B cell (primary cell): ENCODE results near the gene MTFMT. TPM values are rescaled to one million over a fixed set of nuclear protein-coding genes. Genes with fewer than 3 reads are reported as not detected.
A peak's percentile ranks its signal among the peaks of the same experiment; 100 is the strongest.

Experiments used
- ATAC-seq: fragments of 200-7000 bp; cut with Tn5 transposase; one replicate; pipeline ENCODE4 v1.10.0; 2021; ENCODE audit warnings: low read depth, mild to moderate bottlenecking, moderate number of reproducible peaks, moderate library complexity
- CTCF ChIA-PET: fragments of 350-600 bp; sonication (Branson Sonifier 250); formaldehyde crosslinking; loops from one replicate; lab custom pipeline; 2021; ENCODE audit warnings: antibody characterized with exemption, inconsistent platforms; lab: Charles Lee
- POLR2A ChIA-PET: fragments of 350-600 bp; sonication (Branson Sonifier 250); formaldehyde crosslinking; loops from one replicate; lab custom pipeline; 2021; ENCODE audit warnings: antibody characterized with exemption; lab: Charles Lee
- DNase-seq: peaks from one replicate; pipeline ENCODE4 v3.0.0; 2013
- H2AFZ ChIP-seq: 2 replicates; pipeline ENCODE4 v1.6.1; 2012; ENCODE audit warnings: mild to moderate bottlenecking, low read depth, low read length; ENCODE audit not compliant: insufficient read depth, poor library complexity, severe bottlenecking
- H3K27ac ChIP-seq, 2 donors: 1 replicate in 1 of 2; 2 replicates in 1 of 2; pipeline ENCODE4 v1.5.1; 2012 to 2013; ENCODE audit warnings: low read length in 2 of 2, mild to moderate bottlenecking in 2 of 2, moderate library complexity in 1 of 2
- H3K27me3 ChIP-seq, 4 experiments: fragments of 200-600 bp in 1 of 4; sonication (generic) in 1 of 4; replicated peaks in 1 of 4; 1 replicate in 2 of 4; 2 replicates in 2 of 4; pipeline versions ENCODE4 v1.6.1 to v1.7.0; 2013 to 2016; ENCODE audit warnings: low read length in 3 of 4, mild to moderate bottlenecking in 2 of 4, mixed read lengths in 1 of 4, moderate library complexity in 1 of 4; ENCODE audit not compliant: insufficient read depth in 4 of 4, control insufficient read depth in 3 of 4; ENCODE audit errors: control extremely low read depth in 1 of 4
- H3K36me3 ChIP-seq, 2 experiments: replicated peaks in 1 of 2; 1 replicate in 1 of 2; 2 replicates in 1 of 2; pipeline versions ENCODE4 v1.6.1 to v1.7.1; 2013; ENCODE audit warnings: low read length in 1 of 2; ENCODE audit not compliant: insufficient read depth in 2 of 2, control insufficient read depth in 1 of 2; ENCODE audit errors: control extremely low read depth in 1 of 2, extremely low read depth in 1 of 2
- H3K4me1 ChIP-seq, 2 donors: fragments of 200-600 bp in 1 of 2; sonication (generic) in 1 of 2; 1 replicate in 1 of 2; 2 replicates in 1 of 2; pipeline versions ENCODE4 v1.5.1 to v1.6.1; 2013 to 2017; ENCODE audit warnings: low read length in 2 of 2; ENCODE audit not compliant: control insufficient read depth in 2 of 2, insufficient read depth in 2 of 2
- H3K4me2 ChIP-seq: replicated peaks from 2 replicates; pipeline ENCODE3; 2012; ENCODE audit warnings: mild to moderate bottlenecking, low read depth, low read length; ENCODE audit not compliant: poor library complexity, severe bottlenecking
- H3K4me3 ChIP-seq, 5 experiments: fragments of 200-600 bp in 1 of 5; sonication (generic) in 1 of 5; 1 replicate in 3 of 5; 2 replicates in 2 of 5; pipeline versions ENCODE4 v1.5.1 to v1.7.0; 2011 to 2016; ENCODE audit warnings: low read length in 4 of 5, mild to moderate bottlenecking in 4 of 5, low read depth in 2 of 5, control low read depth in 1 of 5, moderate library complexity in 1 of 5; ENCODE audit not compliant: insufficient read depth in 1 of 5; ENCODE audit errors: control extremely low read depth in 1 of 5, extremely low read depth in 1 of 5
- H3K79me2 ChIP-seq: fragments of 200-600 bp; sonication (generic); one replicate; pipeline ENCODE4 v1.6.0; 2016; ENCODE audit warnings: low read length; ENCODE audit not compliant: control insufficient read depth, insufficient read depth
- H3K9ac ChIP-seq: fragments of 200-600 bp; sonication (generic); 2 replicates; pipeline ENCODE4 v1.6.1; 2017; ENCODE audit warnings: mild to moderate bottlenecking, low read length, moderate library complexity
- H3K9me3 ChIP-seq, 3 donors: one replicate each; pipeline versions ENCODE4 v1.6.1 to v1.7.1; 2013; ENCODE audit warnings: low read length in 2 of 3; ENCODE audit not compliant: control insufficient read depth in 2 of 3, insufficient read depth in 1 of 3; ENCODE audit errors: control extremely low read depth in 1 of 3
- H4K20me1 ChIP-seq: 2 replicates; pipeline ENCODE4 v1.6.0; 2012; ENCODE audit warnings: mild to moderate bottlenecking, low read length; ENCODE audit not compliant: insufficient read depth, control insufficient read depth, poor library complexity, severe bottlenecking
- H3K27ac Mint-ChIP-seq: one replicate; pipeline ENCODE4 v1.8.0; 2021; ENCODE audit warnings: mixed read lengths
- H3K27me3 Mint-ChIP-seq: one replicate; pipeline ENCODE4 v1.8.0; 2021; ENCODE audit warnings: mixed read lengths
- H3K4me1 Mint-ChIP-seq: one replicate; pipeline ENCODE4 v1.8.0; 2021; ENCODE audit warnings: mixed read lengths
- H3K4me3 Mint-ChIP-seq: one replicate; pipeline ENCODE4 v1.8.0; 2021; ENCODE audit warnings: mixed read lengths
- H3K9me3 Mint-ChIP-seq: one replicate; pipeline ENCODE4 v1.8.0; 2022; ENCODE audit warnings: mixed read lengths; ENCODE audit not compliant: insufficient read depth
- CTCF ChIP-seq: fragments of 200-600 bp; IDR thresholded peaks from one replicate; pipeline ENCODE4 v1.8.0; 2022; ENCODE audit warnings: antibody characterized with exemption, mild to moderate bottlenecking
- EZH2 ChIP-seq: IDR thresholded peaks from 2 replicates; pipeline ENCODE4 v1.6.1; 2012; ENCODE audit warnings: borderline replicate concordance, low read depth, mild to moderate bottlenecking, moderate library complexity, low read length; ENCODE audit not compliant: insufficient read depth, poor library complexity, severe bottlenecking
- WGBS: methylation state at CpG from one replicate; pipeline ENCODE4 v1.1.5; 2013; ENCODE audit warnings: missing lambda C conversion rate; ENCODE audit not compliant: insufficient coverage; 5-methylcytosine and 5-hydroxymethylcytosine counted together
- intact Hi-C: fragments of 100-400 bp; cut with micrococcal nuclease; formaldehyde crosslinking; loops from one replicate; pipeline ENCODE4 v1.10.0; 2022
- polyA plus RNA-seq: library from polyadenylated mRNA; depleted of rRNA; stranded (reverse); fragments of >200 nt; gene quantifications from 2 replicates; pipeline ENCODE4 v1.2.3, GENCODE V29; 2012
- total RNA-seq, 2 donors: library from RNA; stranded (reverse); fragments of 120-200 nt in 1 of 2; gene quantifications; 1 replicate in 1 of 2; 2 replicates in 1 of 2; pipeline versions ENCODE4 v1.2.3 to v1.2.4, GENCODE V29; 2013 to 2022

Gene MTFMT
- total and polyA plus RNA-seq, 2 donors (not counting 1 experiment from before 2014, with no cell fraction given), result 10.0 to 14.3 TPM

GRCh38 chr15:64985366-64986033 lies 43.9 kb downstream of the MTFMT start:
- no peak for ATAC-seq
- Histone ChIP-seq H3K27me3 (no peaks in the 10 kb centered on the region), H3K4me1 (peaks cover 34 to 38% of the 10 kb centered on the region in 2 donors), H3K79me2 (peaks cover 69% of the 10 kb centered on the region), H3K4me3 (no peak overlapping the region), H3K9me3 (no peaks in the 10 kb centered on the region), H3K9ac (no peak overlapping the region), H3K27ac (peak overlapping the region; percentile 36 to 55), H3K4me2 (peak overlapping the region; percentile 59), H2AFZ (no peak overlapping the region), H4K20me1 (no peaks in the 10 kb centered on the region), H3K36me3 (peaks cover 0 to 13% of the 10 kb centered on the region in 2 experiments)
- TF ChIP-seq EZH2 (no peak), CTCF (no peak)
- ChIA-PET CTCF (interaction anchor here (1.3 to 1.7 kb wide), 2 partner anchors 15 to 24 kb away, joined by 3 to 4 read pairs; no protein-coding TSS in a partner anchor), POLR2A (no interaction called here)
- Mint-ChIP-seq H3K4me3 (peak overlapping the region; percentile 30), H3K27me3 (no peaks in the 10 kb centered on the region), H3K9me3 (no peaks in the 10 kb centered on the region), H3K27ac (peak overlapping the region; percentile 47), H3K4me1 (peaks cover 49% of the 10 kb centered on the region)
- DNase-seq, result no peak
- 18% methylated on average over 6 of the region's 9 CpGs for WGBS
- intact Hi-C loops, result no loop called here

GRCh38 chr15:64982472-64982871 lies 47.0 kb downstream of the MTFMT start:
- ATAC-seq (no peak), DNase-seq (no peak)
- Mint-ChIP-seq H3K27ac (no peak overlapping the region), H3K4me3 (no peak overlapping the region), H3K27me3 (no peaks in the 10 kb centered on the region), H3K4me1 (peaks cover 29% of the 10 kb centered on the region), H3K9me3 (no peaks in the 10 kb centered on the region)
- peaks cover 49% of the 10 kb centered on the region for H3K79me2 ChIP-seq
- H3K4me1 ChIP-seq, result peaks cover 18 to 24% of the 10 kb centered on the region in 2 donors
- no peaks in the 10 kb centered on the region for H3K9me3 ChIP-seq
- no peak overlapping the region for H2AFZ ChIP-seq
- no peaks in the 10 kb centered on the region for H4K20me1 ChIP-seq
- ChIA-PET POLR2A (no interaction called here), CTCF (no interaction called here)
- H3K4me3 ChIP-seq, result no peak overlapping the region
- H3K27ac ChIP-seq, result no peak overlapping the region
- H3K9ac ChIP-seq, result no peak overlapping the region
- H3K36me3 ChIP-seq, result peaks cover 1 to 35% of the 10 kb centered on the region in 2 experiments
- 100% methylated on average over 1 of the region's 1 CpG for WGBS
- H3K4me2 ChIP-seq, result no peak overlapping the region
- TF ChIP-seq EZH2 (no peak), CTCF (no peak)
- intact Hi-C loops, result no loop called here
- no peaks in the 10 kb centered on the region for H3K27me3 ChIP-seq
